Common myeloid progenitor, CD34-positive (primary cell): ENCODE data around the gene SIGLEC6.
A peak's percentile ranks its signal among the peaks of the same experiment; 100 is the strongest.

ENCODE experiments used
- CTCF ChIA-PET: fragments of 350-600 bp; sonication (Branson Sonifier 250); formaldehyde crosslinking; loops from one replicate; lab custom pipeline; 2021; ENCODE audit warnings: antibody characterized with exemption; lab: Charles Lee
- POLR2A ChIA-PET: fragments of 350-600 bp; sonication (Branson Sonifier 250); formaldehyde crosslinking; loops from one replicate; lab custom pipeline; 2021; ENCODE audit warnings: antibody characterized with exemption; lab: Charles Lee
- DNase-seq, 3 donors: peaks; one replicate each; pipeline versions ENCODE4 v3.0.0 to v3.0.0-alpha.2; 2013
- H3K27ac ChIP-seq, 2 experiments: 1 replicate in 1 of 2; 2 replicates in 1 of 2; pipeline ENCODE4 v1.7.0; 2013; ENCODE audit warnings: inconsistent platforms in 2 of 2, low read length in 2 of 2, mild to moderate bottlenecking in 2 of 2, low read depth in 1 of 2, moderate library complexity in 1 of 2; ENCODE audit not compliant: severe bottlenecking in 2 of 2, insufficient read depth in 1 of 2, poor library complexity in 1 of 2
- H3K27me3 ChIP-seq, 5 experiments: replicated peaks in 2 of 5; 1 replicate in 3 of 5; 2 replicates in 2 of 5; pipeline versions ENCODE4 v1.6.1 to v1.7.0; 2013; ENCODE audit warnings: low read length in 4 of 5, mild to moderate bottlenecking in 2 of 5, moderate library complexity in 2 of 5, inconsistent platforms in 1 of 5; ENCODE audit not compliant: insufficient read depth in 5 of 5, control insufficient read depth in 4 of 5
- H3K36me3 ChIP-seq, 4 experiments: 1 replicate in 2 of 4; 2 replicates in 2 of 4; pipeline versions ENCODE4 v1.6.1 to v1.7.0; 2013; ENCODE audit warnings: low read length in 3 of 4, control low read depth in 1 of 4, mild to moderate bottlenecking in 1 of 4; ENCODE audit not compliant: control insufficient read depth in 4 of 4, insufficient read depth in 4 of 4
- H3K4me1 ChIP-seq, 4 experiments: 1 replicate in 3 of 4; 2 replicates in 1 of 4; pipeline versions ENCODE4 v1.6.1 to v1.7.1; 2013; ENCODE audit warnings: low read length in 3 of 4, mild to moderate bottlenecking in 3 of 4, control low read depth in 1 of 4, inconsistent platforms in 1 of 4, moderate library complexity in 1 of 4; ENCODE audit not compliant: control insufficient read depth in 4 of 4, insufficient read depth in 4 of 4; ENCODE audit errors: control extremely low read depth in 1 of 4
- H3K4me3 ChIP-seq, 7 experiments: 1 replicate in 4 of 7; 2 replicates in 3 of 7; pipeline versions ENCODE4 v1.5.1 to v1.7.0; 2013; ENCODE audit warnings: mild to moderate bottlenecking in 7 of 7, low read length in 6 of 7, moderate library complexity in 6 of 7, inconsistent platforms in 2 of 7, low read depth in 2 of 7, control low read depth in 1 of 7; ENCODE audit not compliant: insufficient read depth in 4 of 7, control insufficient read depth in 1 of 7; ENCODE audit errors: extremely low read depth in 1 of 7
- H3K9me3 ChIP-seq, 5 experiments: 1 replicate in 4 of 5; 2 replicates in 1 of 5; pipeline versions ENCODE4 v1.6.1 to v1.7.1; 2013; ENCODE audit warnings: low read length in 4 of 5, mild to moderate bottlenecking in 2 of 5, inconsistent platforms in 1 of 5, low read depth in 1 of 5, moderate library complexity in 1 of 5; ENCODE audit not compliant: control insufficient read depth in 4 of 5, insufficient read depth in 2 of 5; ENCODE audit errors: control extremely low read depth in 1 of 5
- WGBS: methylation state at CpG from one replicate; pipeline ENCODE4 v1.1.5; 2013; ENCODE audit not compliant: insufficient coverage; 5-methylcytosine and 5-hydroxymethylcytosine counted together

The SIGLEC6 gene

DNA sequence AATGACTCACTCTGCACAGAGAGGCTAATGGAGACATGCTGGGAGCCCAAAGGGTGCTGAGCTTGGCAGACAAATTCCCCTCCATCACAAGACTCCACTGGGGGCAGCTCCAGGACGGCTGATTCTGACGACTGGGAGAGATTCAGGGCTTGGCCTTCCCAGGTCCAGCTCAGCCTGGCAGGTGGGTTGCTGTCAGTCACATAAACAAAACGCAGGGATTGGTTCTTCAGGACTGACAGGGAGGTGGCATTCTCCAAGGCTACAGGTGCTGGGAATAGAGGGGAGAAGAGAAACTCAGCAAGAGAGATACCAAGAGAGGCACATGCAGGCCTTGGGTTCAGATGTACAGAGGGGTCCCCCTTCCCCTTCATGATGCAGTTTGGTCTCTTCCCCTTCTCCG lies 28.9 kb upstream of the SIGLEC6 start:
- ChIA-PET CTCF (interaction anchor here (0.6 to 1.5 kb wide), 4 partner anchors 9 to 101 kb away, joined by 3 to 4 read pairs (median 3); no protein-coding TSS in a partner anchor), POLR2A (no interaction called here)
- H3K27me3 ChIP-seq, result peaks cover 0 to 42% (median 13%) of the 10 kb centered on the region in 5 experiments
- H3K27ac ChIP-seq, result no peak overlapping the region
- WGBS, result 8% methylated on average over 3 of the region's 4 CpGs
- no peaks in the 10 kb centered on the region for H3K9me3 ChIP-seq
- peaks cover 4 to 19% (median 12%) of the 10 kb centered on the region in 4 experiments for H3K4me1 ChIP-seq
- no peak overlapping the region for H3K4me3 ChIP-seq
- no peak for DNase-seq
- H3K36me3 ChIP-seq, result no peaks in the 10 kb centered on the region

DNA sequence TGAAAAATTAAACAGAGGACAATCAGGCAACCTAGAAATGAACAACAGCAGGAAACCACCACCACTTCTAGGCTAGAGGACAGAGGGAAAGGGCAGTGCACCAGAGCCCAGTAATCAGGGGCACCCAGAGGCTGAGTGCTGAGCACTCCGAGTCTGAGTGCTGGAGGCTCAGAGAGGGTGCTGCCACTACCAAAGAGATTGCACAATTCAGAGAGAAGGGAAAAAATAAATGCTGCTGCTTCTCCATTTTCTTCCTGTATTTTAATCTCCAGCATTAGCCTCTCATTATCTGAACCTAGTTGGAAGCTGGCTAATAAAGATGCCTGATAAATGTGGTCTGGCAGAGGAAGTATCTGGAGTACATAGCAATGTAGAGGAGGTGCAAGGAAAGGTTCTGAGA lies 27.8 kb upstream of the SIGLEC6 start:
- Histone ChIP-seq H3K36me3 (no peaks in the 10 kb centered on the region), H3K27me3 (peaks cover 0 to 46% (median 17%) of the 10 kb centered on the region in 5 experiments), H3K4me3 (no peak overlapping the region), H3K9me3 (no peaks in the 10 kb centered on the region), H3K27ac (no peak overlapping the region), H3K4me1 (peaks cover 0 to 8% (median 1%) of the 10 kb centered on the region in 4 experiments)
- DNase-seq, result no peak
- WGBS, result 60% methylated on average over 1 of the region's 1 CpG
- CTCF ChIA-PET, result no interaction called here
- POLR2A ChIA-PET, result no interaction called here

DNA sequence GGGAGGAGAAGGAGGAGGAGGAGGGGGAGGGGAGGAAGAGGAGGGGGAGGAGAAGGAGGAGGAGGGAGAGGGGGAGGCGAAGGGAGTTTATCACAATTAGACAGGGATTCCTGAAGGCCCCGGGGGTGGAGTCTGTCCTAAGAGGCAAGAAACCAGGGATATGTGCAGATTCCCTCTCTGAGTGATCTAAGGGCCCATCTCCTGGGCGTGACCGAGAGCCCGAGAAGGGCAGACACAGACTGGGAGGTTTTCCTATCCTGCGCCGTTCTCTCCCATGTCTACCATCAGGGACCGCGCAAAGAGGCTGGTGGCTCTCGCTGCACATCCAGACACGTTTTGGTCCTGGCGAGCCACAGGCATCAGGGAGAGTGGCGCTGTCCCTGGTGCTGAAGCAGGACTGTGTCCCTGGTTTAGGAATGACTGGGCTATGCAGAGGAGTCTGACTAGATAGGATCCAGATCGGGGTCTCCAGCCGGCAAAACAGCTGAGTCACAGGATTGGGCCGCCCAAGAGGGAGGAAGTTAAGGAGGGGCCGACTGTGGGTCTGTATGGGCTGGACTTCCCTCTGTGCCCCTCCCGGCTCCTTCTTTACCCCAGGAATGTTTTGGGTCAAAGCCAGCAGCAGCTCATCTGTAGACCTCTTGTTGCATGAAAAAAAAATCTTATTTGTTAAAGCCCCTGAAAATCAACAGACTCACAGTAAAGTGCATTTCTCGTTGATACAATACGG lies 21.7 kb upstream of the SIGLEC6 start:
- Histone ChIP-seq H3K27ac (no peak overlapping the region), H3K4me3 (no peak overlapping the region), H3K36me3 (no peaks in the 10 kb centered on the region), H3K9me3 (no peaks in the 10 kb centered on the region), H3K27me3 (peaks cover 0 to 32% (median 8%) of the 10 kb centered on the region in 5 experiments), H3K4me1 (peaks cover 3 to 26% (median 24%) of the 10 kb centered on the region in 4 experiments)
- 8% methylated on average over 17 of the region's 20 CpGs for WGBS
- ChIA-PET CTCF (interaction anchor here (1.3 kb wide), 1 partner anchor 28 kb away, joined by 3 read pairs; no protein-coding TSS in a partner anchor), POLR2A (no interaction called here)
- peak; percentile 46 to 58 (median 55) for DNase-seq

GRCh38 chr19:51552608-51552995 lies 21.1 kb upstream of the SIGLEC6 start:
- H3K4me1 ChIP-seq, result peaks cover 5 to 32% (median 30%) of the 10 kb centered on the region in 4 experiments
- ChIA-PET POLR2A (no interaction called here), CTCF (interaction anchor here (1.3 to 1.5 kb wide), 2 partner anchors 12 to 29 kb away, joined by 3 to 4 read pairs; no protein-coding TSS in a partner anchor)
- H3K4me3 ChIP-seq, result no peak overlapping the region
- no peak for DNase-seq
- no peaks in the 10 kb centered on the region for H3K36me3 ChIP-seq
- H3K27me3 ChIP-seq, result peaks cover 0 to 30% (median 8%) of the 10 kb centered on the region in 5 experiments
- no peaks in the 10 kb centered on the region for H3K9me3 ChIP-seq
- WGBS, result 0% methylated on average over 1 of the region's 1 CpG
- H3K27ac ChIP-seq, result no peak overlapping the region

GRCh38 chr19:51551673-51552432 lies 20.4 kb upstream of the SIGLEC6 start:
- Histone ChIP-seq H3K9me3 (no peaks in the 10 kb centered on the region), H3K27me3 (peaks cover 0 to 25% (median 8%) of the 10 kb centered on the region in 5 experiments), H3K4me1 (peaks cover 13 to 39% (median 37%) of the 10 kb centered on the region in 4 experiments), H3K36me3 (no peaks in the 10 kb centered on the region), H3K27ac (peak overlapping the region in 1 of 2 experiments; percentile 85), H3K4me3 (no peak overlapping the region)
- WGBS, result 48% methylated on average over 3 of the region's 3 CpGs
- ChIA-PET POLR2A (no interaction called here), CTCF (interaction anchor here (0.5 to 1.5 kb wide), 5 partner anchors 8 to 142 kb away, joined by 3 to 4 read pairs (median 3); no protein-coding TSS in a partner anchor)
- DNase-seq, result no peak

GRCh38 chr19:51550848-51551672 lies 19.6 kb upstream of the SIGLEC6 start:
- 85% methylated on average over 20 of the region's 20 CpGs for WGBS
- peaks cover 18 to 46% (median 44%) of the 10 kb centered on the region in 4 experiments for H3K4me1 ChIP-seq
- H3K27me3 ChIP-seq, result peaks cover 0 to 21% (median 8%) of the 10 kb centered on the region in 5 experiments
- H3K27ac ChIP-seq, result peak overlapping the region in 1 of 2 experiments; percentile 85
- H3K36me3 ChIP-seq, result no peaks in the 10 kb centered on the region
- no peak for DNase-seq
- H3K4me3 ChIP-seq, result no peak overlapping the region
- no peaks in the 10 kb centered on the region for H3K9me3 ChIP-seq
- ChIA-PET POLR2A (no interaction called here), CTCF (interaction anchor here (0.8 to 1.5 kb wide), 4 partner anchors 9 to 77 kb away, joined by 3 to 4 read pairs (median 3); no protein-coding TSS in a partner anchor)
